ENCODE measurements around the gene GM2A. TPM values are rescaled to one million over a fixed set of nuclear protein-coding genes. Genes with fewer than 3 reads are reported as not detected.
A peak's percentile ranks its signal among the peaks of the same experiment; 100 is the strongest.

Gene GM2A
- total and polyA plus RNA-seq, 9 of the 15 experiments (the other 6 are each of a cell fraction or from before 2014, with no cell fraction given) = 5.8 to 36.0 (median 10.0) TPM

DNA sequence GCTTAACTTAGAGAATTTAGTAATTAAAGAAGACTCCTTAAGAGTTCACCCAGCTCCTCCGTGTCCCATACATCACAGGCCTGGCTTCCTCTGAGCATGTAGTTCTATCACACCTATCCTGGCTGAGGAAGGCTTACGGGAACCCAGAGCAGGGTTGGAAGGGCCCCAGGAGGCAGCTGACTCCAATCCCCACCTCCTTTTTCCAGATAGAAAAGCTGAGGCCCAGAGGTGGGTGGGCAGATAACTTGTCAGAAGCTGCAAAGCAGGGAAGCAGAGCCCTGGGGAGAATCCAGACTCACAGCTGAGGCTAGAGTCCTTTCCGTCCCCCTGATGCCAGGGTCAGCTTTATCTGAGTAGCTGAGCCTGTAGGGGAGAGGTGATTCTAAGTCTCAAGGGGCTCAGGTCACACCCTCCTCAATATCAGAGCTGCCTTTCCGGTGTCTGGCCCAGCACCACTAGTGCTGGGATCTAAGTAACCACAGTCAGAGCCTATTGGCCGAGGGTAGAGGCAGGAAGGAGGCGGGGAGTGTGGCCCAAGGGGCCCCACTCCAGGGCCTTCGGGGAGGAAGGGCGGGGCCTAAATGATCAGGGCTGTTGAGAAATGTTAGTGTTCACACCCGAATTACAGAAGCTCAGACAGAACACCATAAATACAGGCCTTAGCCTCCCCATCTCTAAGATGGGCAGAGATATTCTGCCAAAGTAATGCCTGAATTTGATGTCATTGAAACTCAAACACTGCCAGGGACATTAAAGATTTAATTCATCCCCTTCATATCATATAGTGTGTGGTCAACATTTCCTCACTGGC is 39.0 kb upstream of the GM2A start (continued):
- TF ChIP-seq ZNF318 (IDR thresholded peaks at IDR 0.05; ENCODE audit: borderline replicate concordance in 1 of 2, low read depth in 1 of 2) (no peak), ZNF263 (CRISPR knock-in tag; IDR thresholded peaks at IDR 0.05; ENCODE audit: borderline replicate concordance) (no peak), ETV1 (tag; conservative IDR thresholded peaks at IDR 0.05; ENCODE audit: low read depth) (peak; percentile 72), UBTF (IDR thresholded peaks at IDR 0.05; ENCODE audit: borderline replicate concordance in 1 of 2, low read depth in 2 of 2, low read length in 2 of 2) (no peak), SMARCC2 (IDR thresholded peaks at IDR 0.05; ENCODE audit: low read depth) (0 out of 2 replicates have a peak, but pooled peaks have one; percentile 20), RNF219 (CRISPR knock-in tag; IDR thresholded peaks at IDR 0.05) (no peak)
- TF ChIP-seq, protein P1, sequence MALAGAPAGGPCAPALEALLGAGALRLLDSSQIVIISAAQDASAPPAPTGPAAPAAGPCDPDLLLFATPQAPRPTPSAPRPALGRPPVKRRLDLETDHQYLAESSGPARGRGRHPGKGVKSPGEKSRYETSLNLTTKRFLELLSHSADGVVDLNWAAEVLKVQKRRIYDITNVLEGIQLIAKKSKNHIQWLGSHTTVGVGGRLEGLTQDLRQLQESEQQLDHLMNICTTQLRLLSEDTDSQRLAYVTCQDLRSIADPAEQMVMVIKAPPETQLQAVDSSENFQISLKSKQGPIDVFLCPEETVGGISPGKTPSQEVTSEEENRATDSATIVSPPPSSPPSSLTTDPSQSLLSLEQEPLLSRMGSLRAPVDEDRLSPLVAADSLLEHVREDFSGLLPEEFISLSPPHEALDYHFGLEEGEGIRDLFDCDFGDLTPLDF (CRISPR knock-in tag; IDR thresholded peaks at IDR 0.05) = no peak
- TF ChIP-seq, protein P2, sequence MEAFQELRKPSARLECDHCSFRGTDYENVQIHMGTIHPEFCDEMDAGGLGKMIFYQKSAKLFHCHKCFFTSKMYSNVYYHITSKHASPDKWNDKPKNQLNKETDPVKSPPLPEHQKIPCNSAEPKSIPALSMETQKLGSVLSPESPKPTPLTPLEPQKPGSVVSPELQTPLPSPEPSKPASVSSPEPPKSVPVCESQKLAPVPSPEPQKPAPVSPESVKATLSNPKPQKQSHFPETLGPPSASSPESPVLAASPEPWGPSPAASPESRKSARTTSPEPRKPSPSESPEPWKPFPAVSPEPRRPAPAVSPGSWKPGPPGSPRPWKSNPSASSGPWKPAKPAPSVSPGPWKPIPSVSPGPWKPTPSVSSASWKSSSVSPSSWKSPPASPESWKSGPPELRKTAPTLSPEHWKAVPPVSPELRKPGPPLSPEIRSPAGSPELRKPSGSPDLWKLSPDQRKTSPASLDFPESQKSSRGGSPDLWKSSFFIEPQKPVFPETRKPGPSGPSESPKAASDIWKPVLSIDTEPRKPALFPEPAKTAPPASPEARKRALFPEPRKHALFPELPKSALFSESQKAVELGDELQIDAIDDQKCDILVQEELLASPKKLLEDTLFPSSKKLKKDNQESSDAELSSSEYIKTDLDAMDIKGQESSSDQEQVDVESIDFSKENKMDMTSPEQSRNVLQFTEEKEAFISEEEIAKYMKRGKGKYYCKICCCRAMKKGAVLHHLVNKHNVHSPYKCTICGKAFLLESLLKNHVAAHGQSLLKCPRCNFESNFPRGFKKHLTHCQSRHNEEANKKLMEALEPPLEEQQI (IDR thresholded peaks at IDR 0.05) = no peak
